ENCODE measurements around the gene NRM. TPM values are rescaled to one million over a fixed set of nuclear protein-coding genes. Genes with fewer than 3 reads are reported as not detected.
"Not testable (repeated sequence)": the region's sequence is repeated elsewhere in the genome, so short reads cannot be mapped to it uniquely, and the experiment has no call there.

Gene NRM
- total and polyA plus RNA-seq, 2 experiments from 2014 or later = 13.8 to 33.8 TPM

DNA sequence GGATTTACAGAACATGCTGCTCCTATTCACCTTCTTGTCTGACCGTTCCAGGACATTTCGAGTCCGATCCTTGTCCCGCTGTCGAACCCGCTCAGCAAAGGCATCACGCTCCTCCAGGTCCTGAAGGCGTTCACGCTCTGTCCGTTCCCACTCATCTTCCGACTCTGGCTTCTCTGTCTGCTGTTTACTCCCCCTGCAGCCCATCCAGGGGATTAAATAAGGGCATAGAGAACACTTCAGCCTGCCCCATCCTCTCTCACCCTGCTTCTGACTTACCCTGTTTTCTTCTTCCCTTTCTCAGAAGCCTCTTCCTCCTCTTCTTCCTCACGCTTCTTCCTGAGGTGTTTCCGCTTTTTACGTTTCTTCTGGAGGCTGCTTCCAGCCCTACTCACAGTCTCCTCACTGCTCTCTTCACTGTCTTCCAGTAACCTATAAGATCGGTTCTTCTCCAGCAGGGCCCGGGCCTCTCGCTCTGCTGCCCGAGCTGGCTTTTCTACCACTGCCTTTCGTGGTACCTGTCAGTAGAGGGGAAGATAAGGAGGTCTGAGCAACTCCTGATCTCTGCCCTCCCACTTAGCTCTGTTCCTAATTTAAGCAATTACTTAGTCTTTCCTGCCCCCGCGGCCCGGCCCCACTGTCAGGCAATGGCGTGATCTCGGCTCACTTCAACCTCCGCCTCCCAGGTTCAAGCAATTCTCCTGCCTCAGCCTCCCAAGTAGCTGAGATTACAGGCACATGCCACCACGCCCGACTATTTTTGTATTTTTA is 19.8 kb downstream of the NRM start:
- Histone ChIP-seq H3K4me2 (peak overlapping the region; percentile 89; the same call in 1 of the 2 replicates), H3K27ac (ENCODE audit: low read depth) (no peak overlapping the region), H2AFZ (no peak overlapping the region), H3K9me2 (ENCODE audit: insufficient read depth) (no peaks in the 10 kb centered on the region), H3F3A (replicated peaks; ENCODE audit: low read depth) (peaks cover 3% of the 10 kb centered on the region; the same call in 1 of the 2 replicates), H3K79me2 (replicated peaks; ENCODE audit: insufficient read depth) (peaks cover 11% of the 10 kb centered on the region), H3K4me3 (no peak overlapping the region), H3K4me1 (ENCODE audit: insufficient read depth) (no peaks in the 10 kb centered on the region; the same call in 1 of the 2 replicates), H3K27me3 (ENCODE audit: insufficient read depth) (no peaks in the 10 kb centered on the region), H4K20me1 (replicated peaks; ENCODE audit: insufficient read depth) (no peaks in the 10 kb centered on the region; the same call in 1 of the 2 replicates), H3K36me3 (ENCODE audit: insufficient read depth) (peaks cover 11% of the 10 kb centered on the region; the same call in 1 of the 2 replicates)
- Mint-ChIP-seq H3K9me3 (no peaks in the 10 kb centered on the region), H3K36me3 (ENCODE audit: low read depth) (peaks cover 24% of the 10 kb centered on the region), H3K27me3 (ENCODE audit: insufficient read depth, low read depth, poor library complexity) (peaks cover 4% of the 10 kb centered on the region), H3K4me3 (peak overlapping the region; percentile 94), H3K27ac (no peak overlapping the region), H3K4me1 (peaks cover 5% of the 10 kb centered on the region)
- ATAC-seq = peak; percentile 11; the same call in 2 of the 3 replicates
- DNase-seq (ENCODE audit: low spot score) = peak; percentile 38
- TF ChIP-seq, protein P1, sequence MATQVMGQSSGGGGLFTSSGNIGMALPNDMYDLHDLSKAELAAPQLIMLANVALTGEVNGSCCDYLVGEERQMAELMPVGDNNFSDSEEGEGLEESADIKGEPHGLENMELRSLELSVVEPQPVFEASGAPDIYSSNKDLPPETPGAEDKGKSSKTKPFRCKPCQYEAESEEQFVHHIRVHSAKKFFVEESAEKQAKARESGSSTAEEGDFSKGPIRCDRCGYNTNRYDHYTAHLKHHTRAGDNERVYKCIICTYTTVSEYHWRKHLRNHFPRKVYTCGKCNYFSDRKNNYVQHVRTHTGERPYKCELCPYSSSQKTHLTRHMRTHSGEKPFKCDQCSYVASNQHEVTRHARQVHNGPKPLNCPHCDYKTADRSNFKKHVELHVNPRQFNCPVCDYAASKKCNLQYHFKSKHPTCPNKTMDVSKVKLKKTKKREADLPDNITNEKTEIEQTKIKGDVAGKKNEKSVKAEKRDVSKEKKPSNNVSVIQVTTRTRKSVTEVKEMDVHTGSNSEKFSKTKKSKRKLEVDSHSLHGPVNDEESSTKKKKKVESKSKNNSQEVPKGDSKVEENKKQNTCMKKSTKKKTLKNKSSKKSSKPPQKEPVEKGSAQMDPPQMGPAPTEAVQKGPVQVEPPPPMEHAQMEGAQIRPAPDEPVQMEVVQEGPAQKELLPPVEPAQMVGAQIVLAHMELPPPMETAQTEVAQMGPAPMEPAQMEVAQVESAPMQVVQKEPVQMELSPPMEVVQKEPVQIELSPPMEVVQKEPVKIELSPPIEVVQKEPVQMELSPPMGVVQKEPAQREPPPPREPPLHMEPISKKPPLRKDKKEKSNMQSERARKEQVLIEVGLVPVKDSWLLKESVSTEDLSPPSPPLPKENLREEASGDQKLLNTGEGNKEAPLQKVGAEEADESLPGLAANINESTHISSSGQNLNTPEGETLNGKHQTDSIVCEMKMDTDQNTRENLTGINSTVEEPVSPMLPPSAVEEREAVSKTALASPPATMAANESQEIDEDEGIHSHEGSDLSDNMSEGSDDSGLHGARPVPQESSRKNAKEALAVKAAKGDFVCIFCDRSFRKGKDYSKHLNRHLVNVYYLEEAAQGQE (IDR thresholded peaks at IDR 0.05; ENCODE audit: unreplicated experiment) = no peak
- TF ChIP-seq, protein P2, sequence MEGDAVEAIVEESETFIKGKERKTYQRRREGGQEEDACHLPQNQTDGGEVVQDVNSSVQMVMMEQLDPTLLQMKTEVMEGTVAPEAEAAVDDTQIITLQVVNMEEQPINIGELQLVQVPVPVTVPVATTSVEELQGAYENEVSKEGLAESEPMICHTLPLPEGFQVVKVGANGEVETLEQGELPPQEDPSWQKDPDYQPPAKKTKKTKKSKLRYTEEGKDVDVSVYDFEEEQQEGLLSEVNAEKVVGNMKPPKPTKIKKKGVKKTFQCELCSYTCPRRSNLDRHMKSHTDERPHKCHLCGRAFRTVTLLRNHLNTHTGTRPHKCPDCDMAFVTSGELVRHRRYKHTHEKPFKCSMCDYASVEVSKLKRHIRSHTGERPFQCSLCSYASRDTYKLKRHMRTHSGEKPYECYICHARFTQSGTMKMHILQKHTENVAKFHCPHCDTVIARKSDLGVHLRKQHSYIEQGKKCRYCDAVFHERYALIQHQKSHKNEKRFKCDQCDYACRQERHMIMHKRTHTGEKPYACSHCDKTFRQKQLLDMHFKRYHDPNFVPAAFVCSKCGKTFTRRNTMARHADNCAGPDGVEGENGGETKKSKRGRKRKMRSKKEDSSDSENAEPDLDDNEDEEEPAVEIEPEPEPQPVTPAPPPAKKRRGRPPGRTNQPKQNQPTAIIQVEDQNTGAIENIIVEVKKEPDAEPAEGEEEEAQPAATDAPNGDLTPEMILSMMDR (conservative IDR thresholded peaks at IDR 0.05; ENCODE audit: low read depth in 2 of 2) = peak in 1 of 2 experiments; percentile 37; a peak in 3 of 4 replicates

GRCh38 chr6:30666300-30666699 is 24.5 kb downstream of the NRM start:
- H3K4me3 Mint-ChIP-seq; H3K79me2 ChIP-seq (replicated peaks; ENCODE audit: insufficient read depth); H3K4me1 ChIP-seq (ENCODE audit: insufficient read depth); H3K27ac Mint-ChIP-seq; H3F3A ChIP-seq (replicated peaks; ENCODE audit: low read depth); H3K27me3 Mint-ChIP-seq (ENCODE audit: insufficient read depth, low read depth, poor library complexity); H3K27me3 ChIP-seq (ENCODE audit: insufficient read depth); H3K27ac ChIP-seq (ENCODE audit: low read depth); H3K9me2 ChIP-seq (ENCODE audit: insufficient read depth); H4K20me1 ChIP-seq (replicated peaks; ENCODE audit: insufficient read depth); DNase-seq (ENCODE audit: low spot score); H3K4me3 ChIP-seq; H3K4me1 Mint-ChIP-seq; H2AFZ ChIP-seq; H3K9me3 Mint-ChIP-seq; ATAC-seq; H3K4me2 ChIP-seq: not testable (repeated sequence)
- H3K36me3 ChIP-seq (ENCODE audit: insufficient read depth) = peaks cover 21% of the 10 kb centered on the region; the same call in 1 of the 2 replicates
- peaks cover 60% of the 10 kb centered on the region for H3K36me3 Mint-ChIP-seq (ENCODE audit: low read depth)
